H1 (cell line): ENCODE data around the gene CDKN2B.

ENCODE experiments used
- CHD2 ChIP-seq: IDR thresholded peaks from 2 replicates; pipeline ENCODE4 v1.6.1; 2012; ENCODE audit warnings: low read length, improper control_type of control experiment
- EP300 ChIP-seq, 2 experiments: IDR thresholded peaks; 1 replicate in 1 of 2; 2 replicates in 1 of 2; pipeline ENCODE4 v1.6.1; 2011 to 2012; ENCODE audit warnings: low read depth in 2 of 2, low read length in 2 of 2, mild to moderate bottlenecking in 2 of 2, borderline replicate concordance in 1 of 2, inconsistent platforms in 1 of 2, moderate library complexity in 1 of 2
- FOSL1 ChIP-seq: IDR thresholded peaks from 2 replicates; pipeline ENCODE4 v1.6.1; 2011; ENCODE audit warnings: mild to moderate bottlenecking, low read depth, low read length, moderate library complexity; ENCODE audit not compliant: insufficient read depth
- POLR2A ChIP-seq, 2 experiments: IDR thresholded peaks; 1 replicate in 1 of 2; 2 replicates in 1 of 2; pipeline ENCODE4 v1.6.1; 2011; ENCODE audit warnings: low read depth in 2 of 2, low read length in 2 of 2, mild to moderate bottlenecking in 2 of 2; ENCODE audit errors: control extremely low read depth in 1 of 2
- RAD21 ChIP-seq, 2 experiments: IDR thresholded peaks in 1 of 2; conservative IDR thresholded peaks in 1 of 2; 2 replicates each; pipeline ENCODE4 v1.6.1; 2011; ENCODE audit warnings: low read depth in 2 of 2, low read length in 2 of 2, improper control_type of control experiment in 1 of 2, inconsistent platforms in 1 of 2, mild to moderate bottlenecking in 1 of 2, moderate library complexity in 1 of 2
- SIN3A ChIP-seq, 2 experiments: IDR thresholded peaks in 1 of 2; conservative IDR thresholded peaks in 1 of 2; 2 replicates each; pipeline ENCODE4 v1.6.1; 2011 to 2012; ENCODE audit warnings: low read length in 2 of 2, improper control_type of control experiment in 1 of 2, low read depth in 1 of 2, mild to moderate bottlenecking in 1 of 2
- TBP ChIP-seq: IDR thresholded peaks from 2 replicates; pipeline ENCODE4 v1.6.1; 2011; ENCODE audit warnings: low read depth, low read length, improper control_type of control experiment
- YY1 ChIP-seq: IDR thresholded peaks from 2 replicates; pipeline ENCODE4 v1.6.1; 2011; ENCODE audit warnings: low read depth, mild to moderate bottlenecking, low read length
- TF ChIP-seq, protein P1 (sequence below), 3 experiments: IDR thresholded peaks; 1 replicate in 2 of 3; 2 replicates in 1 of 3; pipeline versions ENCODE4 v1.5.1 to v1.6.1; 2011; ENCODE audit warnings: low read length in 3 of 3, mild to moderate bottlenecking in 3 of 3, inconsistent platforms in 2 of 3, low read depth in 1 of 3, moderate library complexity in 1 of 3; ENCODE audit not compliant: insufficient read depth in 1 of 3; ENCODE audit errors: control extremely low read depth in 1 of 3
- TF ChIP-seq, protein P2 (sequence below): IDR thresholded peaks from 2 replicates; pipeline ENCODE4 v1.6.1; 2012; ENCODE audit warnings: inconsistent platforms

GRCh38 chr9:21964925-21965385, 44.1 kb downstream of the CDKN2B start:
- TF ChIP-seq EP300 (IDR thresholded peaks at IDR 0.05; ENCODE audit: borderline replicate concordance in 1 of 2, low read depth in 2 of 2, low read length in 2 of 2) (no peak), YY1 (no peak), FOSL1 (no peak), TBP (no peak), RAD21 (IDR thresholded peaks at IDR 0.05 in 1 of 2, conservative IDR thresholded peaks at IDR 0.05 in 1 of 2; ENCODE audit: low read depth in 2 of 2, low read length in 2 of 2) (no peak), SIN3A (conservative IDR thresholded peaks at IDR 0.05 in 1 of 2, IDR thresholded peaks at IDR 0.05 in 1 of 2; ENCODE audit: low read depth in 1 of 2, low read length in 2 of 2) (no peak), POLR2A (IDR thresholded peaks at IDR 0.05; ENCODE audit: control extremely low read depth in 1 of 2, low read depth in 2 of 2, low read length in 2 of 2) (no peak), CHD2 (no peak)
- TF ChIP-seq, protein P1, sequence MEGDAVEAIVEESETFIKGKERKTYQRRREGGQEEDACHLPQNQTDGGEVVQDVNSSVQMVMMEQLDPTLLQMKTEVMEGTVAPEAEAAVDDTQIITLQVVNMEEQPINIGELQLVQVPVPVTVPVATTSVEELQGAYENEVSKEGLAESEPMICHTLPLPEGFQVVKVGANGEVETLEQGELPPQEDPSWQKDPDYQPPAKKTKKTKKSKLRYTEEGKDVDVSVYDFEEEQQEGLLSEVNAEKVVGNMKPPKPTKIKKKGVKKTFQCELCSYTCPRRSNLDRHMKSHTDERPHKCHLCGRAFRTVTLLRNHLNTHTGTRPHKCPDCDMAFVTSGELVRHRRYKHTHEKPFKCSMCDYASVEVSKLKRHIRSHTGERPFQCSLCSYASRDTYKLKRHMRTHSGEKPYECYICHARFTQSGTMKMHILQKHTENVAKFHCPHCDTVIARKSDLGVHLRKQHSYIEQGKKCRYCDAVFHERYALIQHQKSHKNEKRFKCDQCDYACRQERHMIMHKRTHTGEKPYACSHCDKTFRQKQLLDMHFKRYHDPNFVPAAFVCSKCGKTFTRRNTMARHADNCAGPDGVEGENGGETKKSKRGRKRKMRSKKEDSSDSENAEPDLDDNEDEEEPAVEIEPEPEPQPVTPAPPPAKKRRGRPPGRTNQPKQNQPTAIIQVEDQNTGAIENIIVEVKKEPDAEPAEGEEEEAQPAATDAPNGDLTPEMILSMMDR (IDR thresholded peaks at IDR 0.05; ENCODE audit: control extremely low read depth in 1 of 3, insufficient read depth in 1 of 3, low read depth in 1 of 3, low read length in 3 of 3): no peak
- TF ChIP-seq, protein P2, sequence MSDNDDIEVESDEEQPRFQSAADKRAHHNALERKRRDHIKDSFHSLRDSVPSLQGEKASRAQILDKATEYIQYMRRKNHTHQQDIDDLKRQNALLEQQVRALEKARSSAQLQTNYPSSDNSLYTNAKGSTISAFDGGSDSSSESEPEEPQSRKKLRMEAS: no peak
